GM12865 (cell line): ENCODE measurements around the gene SETDB1.

Experiments used
- DNase-seq: peaks from one replicate; pipeline ENCODE4 v3.0.0; 2010; ENCODE audit warnings: low read depth
- H3K4me3 ChIP-seq: 2 replicates; pipeline ENCODE4 v1.5.1; 2011; ENCODE audit warnings: mild to moderate bottlenecking, low read depth, low read length, control low read depth
- TF ChIP-seq, protein P1 (sequence below): IDR thresholded peaks from 2 replicates; pipeline ENCODE4 v1.5.1; 2011; ENCODE audit warnings: low read length, control low read depth, low read depth, inconsistent platforms; ENCODE audit not compliant: insufficient read depth; ENCODE audit errors: missing control alignments

Gene SETDB1

GRCh38 chr1:150964164-150964489, 38.0 kb downstream of the SETDB1 start:
- TF ChIP-seq, protein P1, sequence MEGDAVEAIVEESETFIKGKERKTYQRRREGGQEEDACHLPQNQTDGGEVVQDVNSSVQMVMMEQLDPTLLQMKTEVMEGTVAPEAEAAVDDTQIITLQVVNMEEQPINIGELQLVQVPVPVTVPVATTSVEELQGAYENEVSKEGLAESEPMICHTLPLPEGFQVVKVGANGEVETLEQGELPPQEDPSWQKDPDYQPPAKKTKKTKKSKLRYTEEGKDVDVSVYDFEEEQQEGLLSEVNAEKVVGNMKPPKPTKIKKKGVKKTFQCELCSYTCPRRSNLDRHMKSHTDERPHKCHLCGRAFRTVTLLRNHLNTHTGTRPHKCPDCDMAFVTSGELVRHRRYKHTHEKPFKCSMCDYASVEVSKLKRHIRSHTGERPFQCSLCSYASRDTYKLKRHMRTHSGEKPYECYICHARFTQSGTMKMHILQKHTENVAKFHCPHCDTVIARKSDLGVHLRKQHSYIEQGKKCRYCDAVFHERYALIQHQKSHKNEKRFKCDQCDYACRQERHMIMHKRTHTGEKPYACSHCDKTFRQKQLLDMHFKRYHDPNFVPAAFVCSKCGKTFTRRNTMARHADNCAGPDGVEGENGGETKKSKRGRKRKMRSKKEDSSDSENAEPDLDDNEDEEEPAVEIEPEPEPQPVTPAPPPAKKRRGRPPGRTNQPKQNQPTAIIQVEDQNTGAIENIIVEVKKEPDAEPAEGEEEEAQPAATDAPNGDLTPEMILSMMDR: no peak
- H3K4me3 ChIP-seq: no peak overlapping the region
- DNase-seq: no peak

GRCh38 chr1:150965605-150966004, 39.4 kb downstream of the SETDB1 start:
- TF ChIP-seq, protein P1: no peak
- H3K4me3 ChIP-seq: no peak overlapping the region
- no peak for DNase-seq

GRCh38 chr1:150966011-150966410, 39.8 kb downstream of the SETDB1 start:
- TF ChIP-seq, protein P1: no peak
- H3K4me3 ChIP-seq: no peak overlapping the region
- no peak for DNase-seq

GRCh38 chr1:150967936-150968335, 41.8 kb downstream of the SETDB1 start:
- TF ChIP-seq, protein P1: no peak
- H3K4me3 ChIP-seq: no peak overlapping the region
- DNase-seq: no peak

DNA sequence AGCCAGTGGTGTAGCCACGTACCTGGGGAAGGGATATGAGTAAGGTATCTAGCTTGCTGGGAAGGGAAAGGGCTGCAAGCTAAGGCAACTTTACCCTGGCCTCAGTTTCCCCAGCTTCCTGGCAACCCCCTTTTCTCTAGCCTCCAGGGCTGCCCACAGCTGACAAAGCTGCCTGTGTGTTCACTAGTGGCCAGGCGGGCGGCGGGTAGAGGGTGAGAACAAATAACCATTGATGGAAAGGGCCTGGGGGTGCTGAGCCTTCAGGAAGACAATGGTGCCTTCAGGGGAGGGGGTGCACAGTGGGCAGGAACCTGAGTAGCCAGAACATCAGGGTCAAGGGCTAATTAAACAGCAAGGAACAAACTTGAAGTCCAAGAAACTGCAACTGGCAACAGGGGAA, 42.3 kb downstream of the SETDB1 start:
- no peak overlapping the region for H3K4me3 ChIP-seq
- TF ChIP-seq, protein P1: no peak
- DNase-seq: no peak

DNA sequence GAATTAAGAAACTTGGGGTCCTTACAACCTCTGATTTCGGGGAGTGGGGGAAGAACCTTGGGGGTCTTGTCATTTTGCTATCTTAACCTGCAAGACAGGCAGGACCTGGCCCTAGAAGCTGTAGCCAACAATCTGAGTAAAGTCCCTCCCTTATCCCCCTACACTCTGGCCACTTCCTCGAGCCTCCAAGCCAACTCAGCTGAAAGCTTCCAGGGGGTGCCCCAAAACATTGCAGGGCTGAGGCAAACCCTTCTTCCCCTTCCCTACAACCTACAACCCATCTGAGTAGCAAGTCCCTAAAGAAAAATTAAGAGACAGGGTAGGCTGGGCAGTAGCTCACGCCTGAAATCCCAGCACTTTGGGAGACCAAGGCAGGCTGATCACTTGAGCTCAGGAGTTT, 43.5 kb downstream of the SETDB1 start:
- no peak for DNase-seq
- no peak overlapping the region for H3K4me3 ChIP-seq
- TF ChIP-seq, protein P1: no peak

- TF ChIP-seq, protein P1: no peak
- no peak overlapping the region for H3K4me3 ChIP-seq
- no peak for DNase-seq
Observed at GRCh38 chr1:150970808-150971582, 44.8 kb downstream of the SETDB1 start.
